Measurements from ENCODE around the gene TMEM185A. TPM values are rescaled to one million over a fixed set of nuclear protein-coding genes. Genes with fewer than 3 reads are reported as not detected.
"Not testable (repeated sequence)": the region's sequence is repeated elsewhere in the genome, so short reads cannot be mapped to it uniquely, and the experiment has no call there.

The TMEM185A gene
- total and polyA plus RNA-seq, 2 of the 4 experiments (the other 2 are of a cell fraction) = 9.7 to 12.2 TPM

GRCh38 chrX:149547782-149548181 lies 83.8 kb downstream of the TMEM185A start:
- no CpG with 5 or more reads among the region's 3 CpGs for WGBS, 2 experiments (ENCODE audit: extremely low coverage in 2 of 2, insufficient read length in 1 of 2)
- H4K8ac ChIP-seq (ENCODE audit: low read depth in 2 of 2, low read length in 2 of 2); H2AFZ ChIP-seq (replicated peaks; ENCODE audit: low read length, poor library complexity); H3K9ac ChIP-seq (ENCODE audit: low read depth, low read length); H3K9me1 ChIP-seq (ENCODE audit: insufficient read depth, low read length); POLR2A ChIA-PET (ENCODE audit: unreplicated experiment); H4K20me1 ChIP-seq (ENCODE audit: insufficient read depth, low read length); H3K9me3 ChIP-seq (ENCODE audit: control insufficient read depth, insufficient read depth, low read length); H3K18ac ChIP-seq (ENCODE audit: low read depth, low read length); in situ Hi-C loops (cut with MboI; ENCODE audit: low sequenced_read_pairs); H2BK120ac ChIP-seq (ENCODE audit: low read depth, low read length); H3K14ac ChIP-seq (replicated peaks; ENCODE audit: low read depth, low read length); H3K4me3 ChIP-seq (ENCODE audit: insufficient read depth, low read depth, low read length); H3K56ac ChIP-seq (ENCODE audit: extremely low read depth, insufficient read depth, low read length); BruUV-seq (replicated peaks); H2BK15ac ChIP-seq (ENCODE audit: low read depth, low read length); DNase-seq; H3K4me1 ChIP-seq (ENCODE audit: control insufficient read depth, insufficient read depth, low read length); H3K36me3 ChIP-seq (ENCODE audit: control insufficient read depth, insufficient read depth, low read length); H3K4me2 ChIP-seq (ENCODE audit: low read depth, low read length); H4K5ac ChIP-seq (ENCODE audit: low read depth, low read length); H2BK20ac ChIP-seq (ENCODE audit: low read depth, low read length); H3K27me3 ChIP-seq (ENCODE audit: control insufficient read depth, insufficient read depth, low read length); H2BK5ac ChIP-seq (ENCODE audit: low read depth, low read length, poor library complexity, severe bottlenecking); H3K79me1 ChIP-seq (ENCODE audit: low read depth in 1 of 2, low read length in 2 of 2); H3K23ac ChIP-seq (ENCODE audit: low read depth, low read length); H2AK9ac ChIP-seq (replicated peaks; ENCODE audit: low read depth, low read length, poor library complexity); H3K27ac ChIP-seq (ENCODE audit: insufficient read depth, low read length); H4K91ac ChIP-seq (ENCODE audit: insufficient read depth, low read depth, low read length); H3K4ac ChIP-seq (ENCODE audit: low read depth, low read length); intact Hi-C loops (cut with micrococcal nuclease); ATAC-seq (ENCODE audit: low read depth); dilution Hi-C loops (cut with HindIII; ENCODE audit: low sequenced_read_pairs, unreplicated experiment); H2AK5ac ChIP-seq (ENCODE audit: low read depth, low read length); CTCF ChIA-PET: not testable (repeated sequence)

GRCh38 chrX:149546962-149547361 lies 84.6 kb downstream of the TMEM185A start:
- H3K18ac ChIP-seq (ENCODE audit: low read depth, low read length); H3K79me1 ChIP-seq (ENCODE audit: low read depth in 1 of 2, low read length in 2 of 2); H3K9me3 ChIP-seq (ENCODE audit: control insufficient read depth, insufficient read depth, low read length); H2AK9ac ChIP-seq (replicated peaks; ENCODE audit: low read depth, low read length, poor library complexity); BruUV-seq (replicated peaks); H4K91ac ChIP-seq (ENCODE audit: insufficient read depth, low read depth, low read length); H3K4ac ChIP-seq (ENCODE audit: low read depth, low read length); H2AFZ ChIP-seq (replicated peaks; ENCODE audit: low read length, poor library complexity); H2BK20ac ChIP-seq (ENCODE audit: low read depth, low read length); in situ Hi-C loops (cut with MboI; ENCODE audit: low sequenced_read_pairs); H3K9ac ChIP-seq (ENCODE audit: low read depth, low read length); DNase-seq; H4K20me1 ChIP-seq (ENCODE audit: insufficient read depth, low read length); H3K9me1 ChIP-seq (ENCODE audit: insufficient read depth, low read length); H3K27me3 ChIP-seq (ENCODE audit: control insufficient read depth, insufficient read depth, low read length); H2BK120ac ChIP-seq (ENCODE audit: low read depth, low read length); POLR2A ChIA-PET (ENCODE audit: unreplicated experiment); H2BK15ac ChIP-seq (ENCODE audit: low read depth, low read length); H3K36me3 ChIP-seq (ENCODE audit: control insufficient read depth, insufficient read depth, low read length); CTCF ChIA-PET; H3K27ac ChIP-seq (ENCODE audit: insufficient read depth, low read length); H4K8ac ChIP-seq (ENCODE audit: low read depth in 2 of 2, low read length in 2 of 2); H3K4me1 ChIP-seq (ENCODE audit: control insufficient read depth, insufficient read depth, low read length); H2BK5ac ChIP-seq (ENCODE audit: low read depth, low read length, poor library complexity, severe bottlenecking); H3K14ac ChIP-seq (replicated peaks; ENCODE audit: low read depth, low read length); intact Hi-C loops (cut with micrococcal nuclease); ATAC-seq (ENCODE audit: low read depth); H3K4me2 ChIP-seq (ENCODE audit: low read depth, low read length); H2AK5ac ChIP-seq (ENCODE audit: low read depth, low read length); H4K5ac ChIP-seq (ENCODE audit: low read depth, low read length); dilution Hi-C loops (cut with HindIII; ENCODE audit: low sequenced_read_pairs, unreplicated experiment); H3K23ac ChIP-seq (ENCODE audit: low read depth, low read length); H3K56ac ChIP-seq (ENCODE audit: extremely low read depth, insufficient read depth, low read length); H3K4me3 ChIP-seq (ENCODE audit: insufficient read depth, low read depth, low read length): not testable (repeated sequence)
- WGBS, 2 experiments (ENCODE audit: extremely low coverage in 2 of 2, insufficient read length in 1 of 2) = no CpG with 5 or more reads among the region's 1 CpG

Measured in IMR-90 (cell line).